HepG2 (cell line): ENCODE results near the gene ZNF491. TPM values are rescaled to one million over a fixed set of nuclear protein-coding genes. Genes with fewer than 3 reads are reported as not detected.

Experiments
- ATAC-seq: fragments of 200-7000 bp; cut with Tn5 transposase; 3 replicates; pipeline ENCODE4 v1.9.1; 2020; ENCODE audit warnings: mild to moderate bottlenecking, moderate library complexity
- BruUV-seq: library from RNA; stranded (reverse); fragments of 400-500 nt; replicated peaks from 2 replicates; lab custom pipeline; 2021; lab: Mats Ljungman, UMichigan
- CTCF ChIA-PET: fragments of 300-600 bp; formaldehyde crosslinking; extraction: SDS; loops from one replicate; lab custom pipeline; 2021; ENCODE audit warnings: low total read pairs, inconsistent platforms, low intra/inter-chr PET ratio; lab: Yijun Ruan, JAX
- POLR2A ChIA-PET: fragments of 350-600 bp; sonication (Branson Sonifier 250); formaldehyde crosslinking; loops from one replicate; lab custom pipeline; 2020; ENCODE audit warnings: antibody characterized with exemption, inconsistent platforms; lab: Yijun Ruan, JAX
- DNase-seq: peaks from one replicate; pipeline ENCODE4 v3.0.0-alpha.2; 2015; ENCODE audit warnings: low spot score
- FAIRE-seq: peaks from 3 replicates; lab custom pipeline; 2011; peaks lifted over from hg19 to GRCh38; lab: Jason Lieb, UNC
- H2AFZ ChIP-seq: one replicate; pipeline ENCODE4 v1.6.1; 2011; ENCODE audit warnings: low read length, inconsistent platforms
- H3K27ac ChIP-seq: fragments of 300-600 bp; 3 replicates; pipeline ENCODE4 v1.8.0; 2011; ENCODE audit warnings: mixed run types, mild to moderate bottlenecking, mixed read lengths, low read length, inconsistent platforms; ENCODE audit not compliant: insufficient read depth; ENCODE audit errors: extremely low read length
- H3K27me3 ChIP-seq, 2 experiments: fragments of 200-600 bp in 1 of 2; 2 replicates in 1 of 2; 3 replicates in 1 of 2; pipeline versions ENCODE4 v1.6.0 to v1.8.0; 2011; ENCODE audit warnings: low read length in 2 of 2, mild to moderate bottlenecking in 2 of 2, moderate library complexity in 2 of 2, inconsistent platforms in 1 of 2; ENCODE audit not compliant: insufficient read depth in 2 of 2, control insufficient read depth in 1 of 2
- H3K36me3 ChIP-seq, 2 experiments: fragments of 200-600 bp in 1 of 2; replicated peaks in 1 of 2; 2 replicates in 1 of 2; 3 replicates in 1 of 2; pipeline versions ENCODE4 v1.5.1 to v1.8.0; 2011; ENCODE audit warnings: low read length in 2 of 2, inconsistent platforms in 1 of 2; ENCODE audit not compliant: insufficient read depth in 2 of 2, control insufficient read depth in 1 of 2
- H3K4me1 ChIP-seq: 2 replicates; pipeline ENCODE4 v1.5.1; 2012; ENCODE audit warnings: low read length, inconsistent platforms; ENCODE audit not compliant: insufficient read depth
- H3K4me2 ChIP-seq: 2 replicates; pipeline ENCODE4 v1.6.0; 2011; ENCODE audit warnings: low read depth, low read length, inconsistent platforms
- H3K4me3 ChIP-seq, 3 experiments: fragments of 200-600 bp in 1 of 3; sonication (generic), shearing (Covaris generic) in 1 of 3; replicated peaks in 1 of 3; 2 replicates each; pipeline ENCODE4 v1.5.1; 2011 to 2016; ENCODE audit warnings: low read length in 3 of 3, inconsistent platforms in 2 of 3, low read depth in 2 of 3, mild to moderate bottlenecking in 2 of 3, control low read depth in 1 of 3, mixed read lengths in 1 of 3; ENCODE audit not compliant: insufficient read depth in 1 of 3
- H3K79me2 ChIP-seq: one replicate; pipeline ENCODE4 v1.6.1; 2011; ENCODE audit warnings: low read length, inconsistent platforms; ENCODE audit not compliant: insufficient read depth
- H3K9ac ChIP-seq: 2 replicates; pipeline ENCODE4 v1.6.0; 2011; ENCODE audit warnings: mild to moderate bottlenecking, low read depth, low read length, inconsistent platforms; ENCODE audit not compliant: insufficient read depth
- H3K9me3 ChIP-seq: 2 replicates; pipeline ENCODE4 v1.5.1; 2012; ENCODE audit warnings: mild to moderate bottlenecking, low read length
- H4K20me1 ChIP-seq: 2 replicates; pipeline ENCODE4 v1.6.0; 2011; ENCODE audit warnings: inconsistent platforms, mild to moderate bottlenecking, low read length, moderate library complexity; ENCODE audit not compliant: insufficient read depth
- JUNB ChIP-seq: sonication (generic); formaldehyde crosslinking; IDR thresholded peaks from 2 replicates; pipeline ENCODE4 v1.8.0; 2022; ENCODE audit warnings: missing genetic modification reagents, mild to moderate bottlenecking, borderline replicate concordance
- MEF2D ChIP-seq: sonication (generic); formaldehyde crosslinking; IDR thresholded peaks from 2 replicates; pipeline ENCODE4 v1.5.1; 2020; ENCODE audit warnings: mild to moderate bottlenecking, missing genetic modification reagents
- MXI1 ChIP-seq: IDR thresholded peaks from 3 replicates; pipeline ENCODE4 v1.6.1; 2012; ENCODE audit warnings: low read depth, low read length, inconsistent platforms, borderline replicate concordance
- NCOA1 ChIP-seq: sonication (generic); formaldehyde crosslinking; IDR thresholded peaks from 2 replicates; pipeline ENCODE4 v1.9.0; 2021; ENCODE audit warnings: missing genetic modification reagents
- NKX3-1 ChIP-seq: sonication (generic); formaldehyde crosslinking; IDR thresholded peaks from 2 replicates; pipeline ENCODE4 v1.5.0; 2020; ENCODE audit warnings: missing genetic modification reagents
- PPARG ChIP-seq: conservative IDR thresholded peaks from 2 replicates; pipeline ENCODE4 v1.6.1; 2016; ENCODE audit warnings: missing biosample characterization, missing genetic modification reagents
- SIX1 ChIP-seq: sonication (generic); formaldehyde crosslinking; IDR thresholded peaks from 2 replicates; pipeline ENCODE4 v1.4.0; 2020; ENCODE audit warnings: missing genetic modification reagents, borderline replicate concordance
- ZFP36 ChIP-seq: fragments of 150-350 bp; IDR thresholded peaks from 2 replicates; pipeline ENCODE4 v1.6.1; 2018; ENCODE audit warnings: borderline replicate concordance, low read length, low read depth; ENCODE audit not compliant: partially characterized antibody
- ZNF24 ChIP-seq: fragments of 450-650 bp; IDR thresholded peaks from 2 replicates; pipeline ENCODE4 v1.6.1; 2017; ENCODE audit warnings: antibody characterized with exemption, mild to moderate bottlenecking
- ZNF331 ChIP-seq: sonication (generic); formaldehyde crosslinking; IDR thresholded peaks from 2 replicates; pipeline ENCODE4 v1.4.0; 2020; ENCODE audit warnings: missing genetic modification reagents
- ZNF639 ChIP-seq: conservative IDR thresholded peaks from 2 replicates; pipeline ENCODE4 v1.6.1; 2018; ENCODE audit warnings: missing genetic modification reagents
- ZNF746 ChIP-seq: sonication (generic); formaldehyde crosslinking; IDR thresholded peaks from 2 replicates; pipeline ENCODE4 v1.8.0; 2022; ENCODE audit warnings: mild to moderate bottlenecking, missing genetic modification reagents
- ZUFSP ChIP-seq: sonication (generic); formaldehyde crosslinking; IDR thresholded peaks from 2 replicates; pipeline ENCODE4 v1.9.0; 2021; ENCODE audit warnings: missing genetic modification reagents, mild to moderate bottlenecking, borderline replicate concordance
- whole genome bisulfite sequencing: methylation state at CpG from one replicate; pipeline ENCODE4 v1.1.6; 2017; ENCODE audit warnings: low lambda C conversion rate; 5-methylcytosine and 5-hydroxymethylcytosine counted together
- in situ Hi-C: cut with HindIII; loops from 2 replicates; pipeline ENCODE4 v1.10.0; 2017; ENCODE audit warnings: low pct_unique_long_range_greater_than_20kb; ENCODE audit not compliant: extremely low pct_ligation_motif_present
- intact Hi-C: fragments of 100-400 bp; cut with micrococcal nuclease; formaldehyde crosslinking; loops from one replicate; pipeline ENCODE4 v1.10.0; 2022; ENCODE audit not compliant: unreplicated experiment
- polyA plus RNA-seq, 8 experiments: library from polyadenylated mRNA; depleted of rRNA in 3 of 8; stranded (reverse) in 7 of 8; unstranded in 1 of 8; fragments of >200 nt; fragmentation: Illumina TruSeq in 4 of 8; extraction: Trizol in 4 of 8; gene quantifications; 2 replicates each; pipeline versions ENCODE4 v1.2.1 to v1.2.3, GENCODE V29; 2011 to 2016; ENCODE audit warnings: low read depth in 4 of 8, missing spikeins in 1 of 8, mixed read lengths in 1 of 8; ENCODE audit not compliant: insufficient read depth in 1 of 8
- total RNA-seq, 5 experiments: library from RNA; depleted of rRNA; stranded (reverse); fragments of >200 nt; fragmentation: Illumina TruSeq; extraction: Trizol; gene quantifications; 2 replicates each; pipeline ENCODE4 v1.2.3, GENCODE V29; 2016; ENCODE audit warnings: low read depth in 1 of 5
- TF ChIP-seq, protein P1 (sequence below): sonication (generic); formaldehyde crosslinking; IDR thresholded peaks from 2 replicates; pipeline ENCODE4 v1.5.0; 2020; ENCODE audit warnings: mild to moderate bottlenecking, missing genetic modification reagents, moderate library complexity
- TF ChIP-seq, protein P2 (sequence below): IDR thresholded peaks from 2 replicates; pipeline ENCODE4 v1.6.1; 2012; ENCODE audit warnings: inconsistent platforms
- TF ChIP-seq, protein P3 (sequence below): sonication (generic); formaldehyde crosslinking; IDR thresholded peaks from 2 replicates; pipeline ENCODE4 v1.9.0; 2021; ENCODE audit warnings: missing genetic modification reagents, borderline replicate concordance

ZNF491 gene
- total and polyA plus RNA-seq, 2 of the 13 experiments (the other 11 are each of a cell fraction or from before 2014, with no cell fraction given) = 0.57 to 2.2 TPM

- 84% methylated on average over 3 of the region's 3 CpGs for WGBS
- no peak overlapping the region for H2AFZ ChIP-seq
- intact Hi-C loops (no loop called here), in situ Hi-C loops (no loop called here)
- ChIA-PET CTCF (no interaction called here), POLR2A (no interaction called here)
- no peak overlapping the region for H3K4me3 ChIP-seq
- no peaks in the 10 kb centered on the region for H3K36me3 ChIP-seq
- H4K20me1 ChIP-seq = no peaks in the 10 kb centered on the region
- no peak for DNase-seq
- H3K27me3 ChIP-seq = no peaks in the 10 kb centered on the region
- FAIRE-seq = no peak
- no peak overlapping the region for H3K4me2 ChIP-seq
- no peak overlapping the region for H3K27ac ChIP-seq
- H3K4me1 ChIP-seq = peaks cover 9% of the 10 kb centered on the region
- no TSS peak for BruUV-seq
- no peak overlapping the region for H3K9ac ChIP-seq
- no peak for ATAC-seq
- no peaks in the 10 kb centered on the region for H3K79me2 ChIP-seq
- H3K9me3 ChIP-seq = no peaks in the 10 kb centered on the region
- TF ChIP-seq ZNF24 (no peak), MEF2D (CRISPR knock-in tag) (no peak), SIX1 (CRISPR knock-in tag) (no peak), PPARG (no peak), ZNF331 (no peak), ZNF746 (no peak), ZUFSP (CRISPR knock-in tag) (no peak), JUNB (CRISPR knock-in tag) (no peak), ZNF639 (CRISPR knock-in tag) (no peak), NKX3-1 (CRISPR knock-in tag) (no peak), NCOA1 (CRISPR knock-in tag) (no peak), MXI1 (no peak), ZFP36 (no peak)
- TF ChIP-seq, protein P1, sequence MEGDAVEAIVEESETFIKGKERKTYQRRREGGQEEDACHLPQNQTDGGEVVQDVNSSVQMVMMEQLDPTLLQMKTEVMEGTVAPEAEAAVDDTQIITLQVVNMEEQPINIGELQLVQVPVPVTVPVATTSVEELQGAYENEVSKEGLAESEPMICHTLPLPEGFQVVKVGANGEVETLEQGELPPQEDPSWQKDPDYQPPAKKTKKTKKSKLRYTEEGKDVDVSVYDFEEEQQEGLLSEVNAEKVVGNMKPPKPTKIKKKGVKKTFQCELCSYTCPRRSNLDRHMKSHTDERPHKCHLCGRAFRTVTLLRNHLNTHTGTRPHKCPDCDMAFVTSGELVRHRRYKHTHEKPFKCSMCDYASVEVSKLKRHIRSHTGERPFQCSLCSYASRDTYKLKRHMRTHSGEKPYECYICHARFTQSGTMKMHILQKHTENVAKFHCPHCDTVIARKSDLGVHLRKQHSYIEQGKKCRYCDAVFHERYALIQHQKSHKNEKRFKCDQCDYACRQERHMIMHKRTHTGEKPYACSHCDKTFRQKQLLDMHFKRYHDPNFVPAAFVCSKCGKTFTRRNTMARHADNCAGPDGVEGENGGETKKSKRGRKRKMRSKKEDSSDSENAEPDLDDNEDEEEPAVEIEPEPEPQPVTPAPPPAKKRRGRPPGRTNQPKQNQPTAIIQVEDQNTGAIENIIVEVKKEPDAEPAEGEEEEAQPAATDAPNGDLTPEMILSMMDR (CRISPR knock-in tag) = no peak
- TF ChIP-seq, protein P2, sequence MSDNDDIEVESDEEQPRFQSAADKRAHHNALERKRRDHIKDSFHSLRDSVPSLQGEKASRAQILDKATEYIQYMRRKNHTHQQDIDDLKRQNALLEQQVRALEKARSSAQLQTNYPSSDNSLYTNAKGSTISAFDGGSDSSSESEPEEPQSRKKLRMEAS = no peak
- TF ChIP-seq, protein P3, sequence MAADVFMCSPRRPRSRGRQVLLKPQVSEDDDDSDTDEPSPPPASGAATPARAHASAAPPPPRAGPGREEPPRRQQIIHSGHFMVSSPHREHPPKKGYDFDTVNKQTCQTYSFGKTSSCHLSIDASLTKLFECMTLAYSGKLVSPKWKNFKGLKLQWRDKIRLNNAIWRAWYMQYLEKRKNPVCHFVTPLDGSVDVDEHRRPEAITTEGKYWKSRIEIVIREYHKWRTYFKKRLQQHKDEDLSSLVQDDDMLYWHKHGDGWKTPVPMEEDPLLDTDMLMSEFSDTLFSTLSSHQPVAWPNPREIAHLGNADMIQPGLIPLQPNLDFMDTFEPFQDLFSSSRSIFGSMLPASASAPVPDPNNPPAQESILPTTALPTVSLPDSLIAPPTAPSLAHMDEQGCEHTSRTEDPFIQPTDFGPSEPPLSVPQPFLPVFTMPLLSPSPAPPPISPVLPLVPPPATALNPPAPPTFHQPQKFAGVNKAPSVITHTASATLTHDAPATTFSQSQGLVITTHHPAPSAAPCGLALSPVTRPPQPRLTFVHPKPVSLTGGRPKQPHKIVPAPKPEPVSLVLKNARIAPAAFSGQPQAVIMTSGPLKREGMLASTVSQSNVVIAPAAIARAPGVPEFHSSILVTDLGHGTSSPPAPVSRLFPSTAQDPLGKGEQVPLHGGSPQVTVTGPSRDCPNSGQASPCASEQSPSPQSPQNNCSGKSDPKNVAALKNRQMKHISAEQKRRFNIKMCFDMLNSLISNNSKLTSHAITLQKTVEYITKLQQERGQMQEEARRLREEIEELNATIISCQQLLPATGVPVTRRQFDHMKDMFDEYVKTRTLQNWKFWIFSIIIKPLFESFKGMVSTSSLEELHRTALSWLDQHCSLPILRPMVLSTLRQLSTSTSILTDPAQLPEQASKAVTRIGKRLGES (CRISPR knock-in tag) = no peak
These were observed 55.0 kb downstream of the ZNF491 start for GRCh38 chr19:11853358-11853757.
